Osteoblast (primary cell): Measurements from ENCODE around the gene CLPTM1L. TPM values are rescaled to one million over a fixed set of nuclear protein-coding genes. Genes with fewer than 3 reads are reported as not detected.

Source experiments
- DNase-seq: peaks from one replicate; pipeline ENCODE4 v3.0.0; 2011; ENCODE audit warnings: low spot score, mixed read lengths; ENCODE audit not compliant: insufficient read length; ENCODE audit errors: missing footprints
- H2AFZ ChIP-seq: 2 replicates; pipeline ENCODE4 v1.6.0; 2011; ENCODE audit warnings: mild to moderate bottlenecking, low read length
- H3K27ac ChIP-seq: 2 replicates; pipeline ENCODE4 v1.5.1; 2011; ENCODE audit warnings: mild to moderate bottlenecking, low read depth, low read length, moderate library complexity
- H3K27me3 ChIP-seq: 2 replicates; pipeline ENCODE4 v1.6.0; 2012; ENCODE audit warnings: mild to moderate bottlenecking, control low read depth, inconsistent platforms, low read length, moderate library complexity; ENCODE audit not compliant: insufficient read depth
- H3K36me3 ChIP-seq: 2 replicates; pipeline ENCODE4 v1.5.1; 2011; ENCODE audit warnings: mild to moderate bottlenecking, low read length, control low read depth, moderate library complexity; ENCODE audit not compliant: insufficient read depth
- H3K4me1 ChIP-seq: 2 replicates; pipeline ENCODE4 v1.5.1; 2011; ENCODE audit warnings: mild to moderate bottlenecking, low read length, control low read depth, moderate library complexity; ENCODE audit not compliant: insufficient read depth
- H3K4me2 ChIP-seq: 2 replicates; pipeline ENCODE4 v1.6.0; 2011; ENCODE audit warnings: mild to moderate bottlenecking, low read length; ENCODE audit not compliant: insufficient read depth
- H3K4me3 ChIP-seq: fragments of 200-600 bp; sonication (generic); 3 replicates; pipeline ENCODE4 v1.5.1; 2012; ENCODE audit warnings: mild to moderate bottlenecking, low read length, inconsistent platforms; ENCODE audit not compliant: insufficient read depth
- H3K79me2 ChIP-seq: 2 replicates; pipeline ENCODE4 v1.6.0; 2012; ENCODE audit warnings: mild to moderate bottlenecking, low read length, control low read depth, inconsistent platforms; ENCODE audit not compliant: insufficient read depth
- H3K9me3 ChIP-seq: 2 replicates; pipeline ENCODE4 v1.5.1; 2011; ENCODE audit warnings: low read depth, low read length, control low read depth
- H4K20me1 ChIP-seq: 2 replicates; pipeline ENCODE4 v1.6.0; 2012; ENCODE audit warnings: mild to moderate bottlenecking, low read length, control low read depth; ENCODE audit not compliant: insufficient read depth
- total RNA-seq: library from RNA; depleted of rRNA; stranded (reverse); fragments of >200 nt; gene quantifications from 2 replicates; pipeline ENCODE4 v1.2.3, GENCODE V29; 2012
- TF ChIP-seq, protein P1 (sequence below): IDR thresholded peaks from 2 replicates; pipeline ENCODE4 v1.5.1; 2011; ENCODE audit warnings: mild to moderate bottlenecking, low read depth, low read length, moderate library complexity; ENCODE audit errors: extremely low read depth

CLPTM1L gene
- total RNA-seq, 1 donor = 139 TPM

DNA sequence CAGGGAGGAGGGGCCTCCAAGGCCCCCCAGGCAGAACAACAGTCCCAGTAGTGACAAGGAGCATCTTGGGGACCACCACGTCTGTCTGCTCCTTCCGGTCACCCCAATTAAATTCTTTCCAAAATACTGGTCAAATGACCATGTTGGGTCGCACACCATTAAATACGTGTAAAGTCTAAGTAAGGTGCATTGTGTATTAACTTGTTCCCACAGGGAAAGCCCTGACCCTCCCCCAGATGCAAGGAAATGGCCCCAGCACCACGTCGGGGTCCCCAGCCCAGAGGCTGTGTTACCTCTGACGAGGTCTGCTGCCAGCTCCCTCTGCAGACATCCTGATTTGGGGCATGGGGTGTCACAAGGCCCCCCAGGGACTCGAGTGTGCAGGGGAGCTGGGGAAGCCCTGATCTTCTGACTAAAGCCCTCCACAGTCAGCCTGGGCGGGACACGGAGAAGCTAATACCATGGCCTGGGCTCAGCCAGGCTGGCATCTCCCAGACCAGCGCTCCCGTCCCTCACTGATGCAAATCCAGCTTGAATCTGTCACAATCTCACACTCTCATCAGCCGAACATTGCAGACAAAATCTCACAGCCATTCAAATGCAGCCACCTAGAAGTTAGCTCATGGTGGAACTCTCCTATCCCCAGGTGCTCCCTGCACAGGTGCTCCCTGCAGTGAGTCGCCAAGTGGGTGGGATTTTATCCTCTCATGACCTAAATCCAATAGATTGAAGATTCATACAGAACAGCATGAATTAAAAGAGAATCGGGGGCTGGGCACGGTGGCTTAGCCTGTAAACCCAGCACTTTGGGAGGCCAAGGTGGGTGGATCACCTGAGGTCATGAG is 63.6 kb downstream of the CLPTM1L start:
- TF ChIP-seq, protein P1, sequence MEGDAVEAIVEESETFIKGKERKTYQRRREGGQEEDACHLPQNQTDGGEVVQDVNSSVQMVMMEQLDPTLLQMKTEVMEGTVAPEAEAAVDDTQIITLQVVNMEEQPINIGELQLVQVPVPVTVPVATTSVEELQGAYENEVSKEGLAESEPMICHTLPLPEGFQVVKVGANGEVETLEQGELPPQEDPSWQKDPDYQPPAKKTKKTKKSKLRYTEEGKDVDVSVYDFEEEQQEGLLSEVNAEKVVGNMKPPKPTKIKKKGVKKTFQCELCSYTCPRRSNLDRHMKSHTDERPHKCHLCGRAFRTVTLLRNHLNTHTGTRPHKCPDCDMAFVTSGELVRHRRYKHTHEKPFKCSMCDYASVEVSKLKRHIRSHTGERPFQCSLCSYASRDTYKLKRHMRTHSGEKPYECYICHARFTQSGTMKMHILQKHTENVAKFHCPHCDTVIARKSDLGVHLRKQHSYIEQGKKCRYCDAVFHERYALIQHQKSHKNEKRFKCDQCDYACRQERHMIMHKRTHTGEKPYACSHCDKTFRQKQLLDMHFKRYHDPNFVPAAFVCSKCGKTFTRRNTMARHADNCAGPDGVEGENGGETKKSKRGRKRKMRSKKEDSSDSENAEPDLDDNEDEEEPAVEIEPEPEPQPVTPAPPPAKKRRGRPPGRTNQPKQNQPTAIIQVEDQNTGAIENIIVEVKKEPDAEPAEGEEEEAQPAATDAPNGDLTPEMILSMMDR = no peak
- H2AFZ ChIP-seq = no peak overlapping the region
- no peak overlapping the region for H3K4me3 ChIP-seq
- no peaks in the 10 kb centered on the region for H3K4me1 ChIP-seq
- H3K79me2 ChIP-seq = no peaks in the 10 kb centered on the region
- no peaks in the 10 kb centered on the region for H3K36me3 ChIP-seq
- no peak overlapping the region for H3K27ac ChIP-seq
- no peaks in the 10 kb centered on the region for H3K27me3 ChIP-seq
- no peak overlapping the region for H3K4me2 ChIP-seq
- H4K20me1 ChIP-seq = no peaks in the 10 kb centered on the region
- H3K9me3 ChIP-seq = no peaks in the 10 kb centered on the region
- DNase-seq = peak; percentile 73

DNA sequence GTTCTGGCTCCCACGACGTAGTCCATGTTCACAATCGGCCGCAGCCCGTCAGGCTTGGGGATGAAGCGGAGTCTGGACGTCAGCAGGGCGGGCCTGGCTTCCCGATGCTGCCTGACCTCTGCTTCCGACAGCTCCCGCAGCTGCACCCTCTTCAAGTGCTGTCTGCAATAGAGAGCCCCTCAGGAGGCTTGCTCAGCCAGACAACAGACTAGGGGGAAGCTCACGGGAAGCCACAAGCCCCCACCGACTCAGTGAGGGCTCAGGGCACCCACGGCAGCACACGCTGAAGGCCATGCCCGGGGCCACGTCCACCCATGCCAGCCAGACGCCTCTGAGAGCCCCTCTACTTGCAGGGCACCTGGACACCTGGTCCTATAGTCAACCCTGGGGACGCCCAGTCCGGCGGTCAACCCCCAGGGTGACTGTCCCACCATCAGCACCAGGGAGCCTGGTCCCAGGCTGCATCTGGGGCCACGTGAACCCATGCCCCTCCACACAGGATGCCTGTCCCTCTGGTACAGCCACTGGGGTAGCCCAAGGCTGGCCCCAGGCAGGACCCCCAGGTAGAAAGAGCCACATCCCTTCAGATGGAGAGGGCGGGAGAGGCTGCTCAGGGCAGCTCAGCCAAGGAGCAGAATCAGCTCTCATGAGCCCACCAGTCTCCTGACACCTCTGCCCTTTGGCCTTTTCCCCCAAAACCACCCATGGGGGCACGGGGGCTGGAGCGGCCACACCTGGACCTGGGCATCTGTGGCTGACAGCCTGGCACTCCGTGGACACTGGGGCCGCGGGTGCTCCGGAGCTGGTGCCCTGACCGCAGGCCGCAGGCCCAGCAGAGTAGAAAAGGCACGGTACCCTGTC is 64.5 kb downstream of the CLPTM1L start:
- no peak overlapping the region for H2AFZ ChIP-seq
- peak; percentile 59 for DNase-seq

DNA sequence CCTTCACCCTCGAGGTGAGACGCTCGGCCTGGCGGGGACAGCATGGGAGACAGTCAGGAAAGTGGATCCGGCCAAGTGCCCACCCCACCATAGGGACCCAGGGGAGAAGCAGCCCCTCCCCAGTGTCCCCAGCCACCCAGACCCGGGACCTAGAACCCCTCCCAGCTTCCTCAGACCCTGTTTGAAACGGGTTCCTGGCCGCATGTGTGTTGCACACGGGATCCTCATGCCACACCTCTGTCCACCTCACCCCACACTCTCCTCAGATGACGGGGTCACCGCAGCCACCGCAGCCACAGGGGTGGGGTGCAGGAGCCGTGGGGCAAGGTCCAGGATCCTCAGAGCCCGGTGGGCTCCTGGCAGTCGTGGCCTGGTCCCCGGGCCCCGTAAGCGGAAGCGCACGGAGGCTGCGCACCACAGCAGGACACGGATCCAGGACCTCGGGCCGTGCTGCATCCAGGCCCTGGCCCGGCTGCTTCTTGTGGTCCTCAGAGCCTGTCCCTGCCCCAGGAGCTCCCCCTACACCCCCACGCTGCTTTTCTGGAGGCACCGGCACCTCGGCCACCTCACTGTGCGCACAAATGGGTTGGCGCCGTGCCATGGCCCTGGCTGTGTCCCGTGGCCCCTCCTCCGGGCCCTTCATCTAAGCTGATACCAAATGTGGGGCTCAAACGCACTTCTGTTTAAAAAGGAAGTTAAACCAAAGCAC is 65.3 kb downstream of the CLPTM1L start:
- Histone ChIP-seq H3K4me2 (no peak overlapping the region), H3K9me3 (no peaks in the 10 kb centered on the region), H2AFZ (no peak overlapping the region), H3K36me3 (no peaks in the 10 kb centered on the region), H3K79me2 (no peaks in the 10 kb centered on the region), H4K20me1 (no peaks in the 10 kb centered on the region), H3K27ac (no peak overlapping the region), H3K27me3 (no peaks in the 10 kb centered on the region), H3K4me1 (no peaks in the 10 kb centered on the region), H3K4me3 (no peak overlapping the region)
- DNase-seq = peak; percentile 86
- TF ChIP-seq, protein P1 = no peak

More for the DNA sequence above, 64.5 kb downstream of the CLPTM1L start:
- no peaks in the 10 kb centered on the region for H3K4me1 ChIP-seq
- no peaks in the 10 kb centered on the region for H3K36me3 ChIP-seq
- H3K27ac ChIP-seq = no peak overlapping the region
- no peaks in the 10 kb centered on the region for H3K79me2 ChIP-seq
- no peaks in the 10 kb centered on the region for H4K20me1 ChIP-seq
- H3K4me3 ChIP-seq = no peak overlapping the region
- no peak overlapping the region for H3K4me2 ChIP-seq
- H3K27me3 ChIP-seq = no peaks in the 10 kb centered on the region
- TF ChIP-seq, protein P1 = no peak
- H3K9me3 ChIP-seq = no peaks in the 10 kb centered on the region
